ENCODE measurements around the gene APPBP2. TPM values are rescaled to one million over a fixed set of nuclear protein-coding genes. Genes with fewer than 3 reads are reported as not detected.

The APPBP2 gene
- polyA plus RNA-seq, 3 donors = 6.4 to 14.7 (median 10.4) TPM

- intact Hi-C loops (cut with micrococcal nuclease) = no loop called here
- Histone ChIP-seq H3K4me1 (ENCODE audit: control insufficient read depth in 1 of 2, insufficient read depth in 2 of 2, low read length in 2 of 2) (peaks cover 0 to 4% of the 10 kb centered on the region in 2 donors), H3K79me2 (ENCODE audit: insufficient read depth, low read length) (peaks cover 68% of the 10 kb centered on the region), H3K9ac (ENCODE audit: insufficient read depth, low read length, poor library complexity, severe bottlenecking) (no peak overlapping the region), H3K36me3 (replicated peaks in 1 of 2; ENCODE audit: control insufficient read depth in 1 of 2, insufficient read depth in 2 of 2, low read length in 2 of 2) (peaks cover 26 to 38% of the 10 kb centered on the region in 2 donors), H4K20me1 (ENCODE audit: insufficient read depth, low read length) (peaks cover 87% of the 10 kb centered on the region), H3K4me3 (replicated peaks in 1 of 3; ENCODE audit: low read depth in 2 of 3, low read length in 3 of 3) (no peak overlapping the region), H3K4me2 (replicated peaks; ENCODE audit: extremely low read depth, low read length, poor library complexity, severe bottlenecking) (no peak overlapping the region), H2AFZ (ENCODE audit: insufficient read depth, low read depth, low read length, poor library complexity, severe bottlenecking) (no peak overlapping the region), H3K27ac (ENCODE audit: low read depth in 1 of 2, low read length in 2 of 2) (no peak overlapping the region), H3K27me3 (ENCODE audit: control insufficient read depth in 2 of 2, insufficient read depth in 2 of 2, low read length in 2 of 2) (no peaks in the 10 kb centered on the region), H3K9me3 (replicated peaks in 1 of 2; ENCODE audit: control insufficient read depth in 1 of 2, insufficient read depth in 1 of 2, low read length in 2 of 2) (no peaks in the 10 kb centered on the region)
- WGBS (ENCODE audit: insufficient coverage) = 100% methylated on average over 1 of the region's 4 CpGs
- DNase-seq = no peak
- no peak overlapping the region for H3K27ac Mint-ChIP-seq
- peaks cover 0 to 3% (median 0%) of the 10 kb centered on the region in 7 donors for H3K9me3 Mint-ChIP-seq
- no peak overlapping the region for H3K4me3 Mint-ChIP-seq
- H3K36me3 Mint-ChIP-seq = peaks cover 22 to 43% of the 10 kb centered on the region in 2 donors
- H3K27me3 Mint-ChIP-seq (ENCODE audit: low read depth in 3 of 3) = no peaks in the 10 kb centered on the region
- no peak for TF ChIP-seq CTCF (IDR thresholded peaks at IDR 0.05)
- H3K4me1 Mint-ChIP-seq = peaks cover 5% of the 10 kb centered on the region
Measured at GRCh38 chr17:60502145-60502544, 23.9 kb downstream of the APPBP2 start.

- H3K9ac ChIP-seq (ENCODE audit: insufficient read depth, low read length, poor library complexity, severe bottlenecking) = no peak overlapping the region
Measured at GRCh38 chr17:60501589-60501988, 24.5 kb downstream of the APPBP2 start.

More at GRCh38 chr17:60501589-60501988, 24.5 kb downstream of the APPBP2 start:
- peaks cover 29 to 43% of the 10 kb centered on the region in 2 donors for H3K36me3 ChIP-seq (replicated peaks in 1 of 2; ENCODE audit: control insufficient read depth in 1 of 2, insufficient read depth in 2 of 2, low read length in 2 of 2)
- no peak overlapping the region for H3K4me3 Mint-ChIP-seq
- peaks cover 0 to 3% (median 0%) of the 10 kb centered on the region in 7 donors for H3K9me3 Mint-ChIP-seq
- H2AFZ ChIP-seq (ENCODE audit: insufficient read depth, low read depth, low read length, poor library complexity, severe bottlenecking) = no peak overlapping the region
- DNase-seq = no peak
- H3K27ac ChIP-seq (ENCODE audit: low read depth in 1 of 2, low read length in 2 of 2) = no peak overlapping the region
- H3K4me1 ChIP-seq (ENCODE audit: control insufficient read depth in 1 of 2, insufficient read depth in 2 of 2, low read length in 2 of 2) = peaks cover 0 to 4% of the 10 kb centered on the region in 2 donors
- peaks cover 63% of the 10 kb centered on the region for H3K79me2 ChIP-seq (ENCODE audit: insufficient read depth, low read length)
- intact Hi-C loops (cut with micrococcal nuclease) = no loop called here
- WGBS (ENCODE audit: insufficient coverage) = no CpG with 5 or more reads among the region's 2 CpGs
- H3K9me3 ChIP-seq (replicated peaks in 1 of 2; ENCODE audit: control insufficient read depth in 1 of 2, insufficient read depth in 1 of 2, low read length in 2 of 2) = no peaks in the 10 kb centered on the region
- no peak overlapping the region for H3K4me3 ChIP-seq (replicated peaks in 1 of 3; ENCODE audit: low read depth in 2 of 3, low read length in 3 of 3)
- TF ChIP-seq CTCF (IDR thresholded peaks at IDR 0.05) = no peak
- H3K27me3 ChIP-seq (ENCODE audit: control insufficient read depth in 2 of 2, insufficient read depth in 2 of 2, low read length in 2 of 2) = no peaks in the 10 kb centered on the region
- H4K20me1 ChIP-seq (ENCODE audit: insufficient read depth, low read length) = peaks cover 87% of the 10 kb centered on the region
- peak overlapping the region in 1 of 7 donors; percentile 37 for H3K27ac Mint-ChIP-seq
- H3K36me3 Mint-ChIP-seq = peaks cover 26 to 48% of the 10 kb centered on the region in 2 donors
- peaks cover 5% of the 10 kb centered on the region for H3K4me1 Mint-ChIP-seq
- no peak overlapping the region for H3K4me2 ChIP-seq (replicated peaks; ENCODE audit: extremely low read depth, low read length, poor library complexity, severe bottlenecking)
- H3K27me3 Mint-ChIP-seq (ENCODE audit: low read depth in 3 of 3) = no peaks in the 10 kb centered on the region
